B cell (primary cell): Measurements from ENCODE around the gene DNHD1. TPM values are rescaled to one million over a fixed set of nuclear protein-coding genes. Genes with fewer than 3 reads are reported as not detected.

Experiments used
- ATAC-seq: fragments of 200-7000 bp; cut with Tn5 transposase; one replicate; pipeline ENCODE4 v1.10.0; 2021; ENCODE audit warnings: low read depth, mild to moderate bottlenecking, moderate number of reproducible peaks, moderate library complexity
- CTCF ChIA-PET: fragments of 350-600 bp; sonication (Branson Sonifier 250); formaldehyde crosslinking; loops from one replicate; lab custom pipeline; 2021; ENCODE audit warnings: antibody characterized with exemption, inconsistent platforms; lab: Charles Lee
- POLR2A ChIA-PET: fragments of 350-600 bp; sonication (Branson Sonifier 250); formaldehyde crosslinking; loops from one replicate; lab custom pipeline; 2021; ENCODE audit warnings: antibody characterized with exemption; lab: Charles Lee
- DNase-seq: peaks from one replicate; pipeline ENCODE4 v3.0.0; 2013
- H2AFZ ChIP-seq: 2 replicates; pipeline ENCODE4 v1.6.1; 2012; ENCODE audit warnings: mild to moderate bottlenecking, low read depth, low read length; ENCODE audit not compliant: insufficient read depth, poor library complexity, severe bottlenecking
- H3K27ac ChIP-seq, 2 donors: 1 replicate in 1 of 2; 2 replicates in 1 of 2; pipeline ENCODE4 v1.5.1; 2012 to 2013; ENCODE audit warnings: low read length in 2 of 2, mild to moderate bottlenecking in 2 of 2, moderate library complexity in 1 of 2
- H3K27me3 ChIP-seq, 4 experiments: fragments of 200-600 bp in 1 of 4; sonication (generic) in 1 of 4; replicated peaks in 1 of 4; 1 replicate in 2 of 4; 2 replicates in 2 of 4; pipeline versions ENCODE4 v1.6.1 to v1.7.0; 2013 to 2016; ENCODE audit warnings: low read length in 3 of 4, mild to moderate bottlenecking in 2 of 4, mixed read lengths in 1 of 4, moderate library complexity in 1 of 4; ENCODE audit not compliant: insufficient read depth in 4 of 4, control insufficient read depth in 3 of 4; ENCODE audit errors: control extremely low read depth in 1 of 4
- H3K36me3 ChIP-seq, 2 experiments: replicated peaks in 1 of 2; 1 replicate in 1 of 2; 2 replicates in 1 of 2; pipeline versions ENCODE4 v1.6.1 to v1.7.1; 2013; ENCODE audit warnings: low read length in 1 of 2; ENCODE audit not compliant: insufficient read depth in 2 of 2, control insufficient read depth in 1 of 2; ENCODE audit errors: control extremely low read depth in 1 of 2, extremely low read depth in 1 of 2
- H3K4me1 ChIP-seq, 2 donors: fragments of 200-600 bp in 1 of 2; sonication (generic) in 1 of 2; 1 replicate in 1 of 2; 2 replicates in 1 of 2; pipeline versions ENCODE4 v1.5.1 to v1.6.1; 2013 to 2017; ENCODE audit warnings: low read length in 2 of 2; ENCODE audit not compliant: control insufficient read depth in 2 of 2, insufficient read depth in 2 of 2
- H3K4me2 ChIP-seq: replicated peaks from 2 replicates; pipeline ENCODE3; 2012; ENCODE audit warnings: mild to moderate bottlenecking, low read depth, low read length; ENCODE audit not compliant: poor library complexity, severe bottlenecking
- H3K4me3 ChIP-seq, 5 experiments: fragments of 200-600 bp in 1 of 5; sonication (generic) in 1 of 5; 1 replicate in 3 of 5; 2 replicates in 2 of 5; pipeline versions ENCODE4 v1.5.1 to v1.7.0; 2011 to 2016; ENCODE audit warnings: low read length in 4 of 5, mild to moderate bottlenecking in 4 of 5, low read depth in 2 of 5, control low read depth in 1 of 5, moderate library complexity in 1 of 5; ENCODE audit not compliant: insufficient read depth in 1 of 5; ENCODE audit errors: control extremely low read depth in 1 of 5, extremely low read depth in 1 of 5
- H3K79me2 ChIP-seq: fragments of 200-600 bp; sonication (generic); one replicate; pipeline ENCODE4 v1.6.0; 2016; ENCODE audit warnings: low read length; ENCODE audit not compliant: control insufficient read depth, insufficient read depth
- H3K9ac ChIP-seq: fragments of 200-600 bp; sonication (generic); 2 replicates; pipeline ENCODE4 v1.6.1; 2017; ENCODE audit warnings: mild to moderate bottlenecking, low read length, moderate library complexity
- H3K9me3 ChIP-seq, 3 donors: one replicate each; pipeline versions ENCODE4 v1.6.1 to v1.7.1; 2013; ENCODE audit warnings: low read length in 2 of 3; ENCODE audit not compliant: control insufficient read depth in 2 of 3, insufficient read depth in 1 of 3; ENCODE audit errors: control extremely low read depth in 1 of 3
- H4K20me1 ChIP-seq: 2 replicates; pipeline ENCODE4 v1.6.0; 2012; ENCODE audit warnings: mild to moderate bottlenecking, low read length; ENCODE audit not compliant: insufficient read depth, control insufficient read depth, poor library complexity, severe bottlenecking
- H3K27ac Mint-ChIP-seq: one replicate; pipeline ENCODE4 v1.8.0; 2021; ENCODE audit warnings: mixed read lengths
- H3K27me3 Mint-ChIP-seq: one replicate; pipeline ENCODE4 v1.8.0; 2021; ENCODE audit warnings: mixed read lengths
- H3K4me1 Mint-ChIP-seq: one replicate; pipeline ENCODE4 v1.8.0; 2021; ENCODE audit warnings: mixed read lengths
- H3K4me3 Mint-ChIP-seq: one replicate; pipeline ENCODE4 v1.8.0; 2021; ENCODE audit warnings: mixed read lengths
- H3K9me3 Mint-ChIP-seq: one replicate; pipeline ENCODE4 v1.8.0; 2022; ENCODE audit warnings: mixed read lengths; ENCODE audit not compliant: insufficient read depth
- CTCF ChIP-seq: fragments of 200-600 bp; IDR thresholded peaks from one replicate; pipeline ENCODE4 v1.8.0; 2022; ENCODE audit warnings: antibody characterized with exemption, mild to moderate bottlenecking
- EZH2 ChIP-seq: IDR thresholded peaks from 2 replicates; pipeline ENCODE4 v1.6.1; 2012; ENCODE audit warnings: borderline replicate concordance, low read depth, mild to moderate bottlenecking, moderate library complexity, low read length; ENCODE audit not compliant: insufficient read depth, poor library complexity, severe bottlenecking
- WGBS: methylation state at CpG from one replicate; pipeline ENCODE4 v1.1.5; 2013; ENCODE audit warnings: missing lambda C conversion rate; ENCODE audit not compliant: insufficient coverage; 5-methylcytosine and 5-hydroxymethylcytosine counted together
- intact Hi-C: fragments of 100-400 bp; cut with micrococcal nuclease; formaldehyde crosslinking; loops from one replicate; pipeline ENCODE4 v1.10.0; 2022
- polyA plus RNA-seq: library from polyadenylated mRNA; depleted of rRNA; stranded (reverse); fragments of >200 nt; gene quantifications from 2 replicates; pipeline ENCODE4 v1.2.3, GENCODE V29; 2012
- total RNA-seq, 2 donors: library from RNA; stranded (reverse); fragments of 120-200 nt in 1 of 2; gene quantifications; 1 replicate in 1 of 2; 2 replicates in 1 of 2; pipeline versions ENCODE4 v1.2.3 to v1.2.4, GENCODE V29; 2013 to 2022

DNHD1 gene
- total and polyA plus RNA-seq, 2 donors (not counting 1 experiment from before 2014, with no cell fraction given): 53.9 to 58.2 TPM

- ATAC-seq (no peak), DNase-seq (no peak)
- Histone ChIP-seq H4K20me1 (peaks cover 38% of the 10 kb centered on the region), H3K27ac (no peak overlapping the region), H3K9ac (no peak overlapping the region), H3K4me2 (no peak overlapping the region), H3K4me1 (peaks cover 14 to 15% of the 10 kb centered on the region in 2 donors), H2AFZ (no peak overlapping the region), H3K36me3 (peaks cover 0 to 59% of the 10 kb centered on the region in 2 experiments), H3K9me3 (no peaks in the 10 kb centered on the region), H3K4me3 (no peak overlapping the region), H3K27me3 (no peaks in the 10 kb centered on the region), H3K79me2 (peaks cover 57% of the 10 kb centered on the region)
- ChIA-PET POLR2A (no interaction called here), CTCF (interaction anchor here (1.0 to 1.1 kb wide), 2 partner anchors 8 to 89 kb away, joined by 3 read pairs; no protein-coding TSS in a partner anchor)
- H3K27me3 Mint-ChIP-seq: no peaks in the 10 kb centered on the region
- TF ChIP-seq CTCF: no peak
- no peak for TF ChIP-seq EZH2
- 100% methylated on average over 3 of the region's 3 CpGs for WGBS
- H3K4me3 Mint-ChIP-seq: no peak overlapping the region
- H3K27ac Mint-ChIP-seq: no peak overlapping the region
- no peaks in the 10 kb centered on the region for H3K9me3 Mint-ChIP-seq
- H3K4me1 Mint-ChIP-seq: peaks cover 27% of the 10 kb centered on the region
- intact Hi-C loops: no loop called here
Observed at GRCh38 chr11:6598555-6598954, 101.5 kb downstream of the DNHD1 start.

DNA sequence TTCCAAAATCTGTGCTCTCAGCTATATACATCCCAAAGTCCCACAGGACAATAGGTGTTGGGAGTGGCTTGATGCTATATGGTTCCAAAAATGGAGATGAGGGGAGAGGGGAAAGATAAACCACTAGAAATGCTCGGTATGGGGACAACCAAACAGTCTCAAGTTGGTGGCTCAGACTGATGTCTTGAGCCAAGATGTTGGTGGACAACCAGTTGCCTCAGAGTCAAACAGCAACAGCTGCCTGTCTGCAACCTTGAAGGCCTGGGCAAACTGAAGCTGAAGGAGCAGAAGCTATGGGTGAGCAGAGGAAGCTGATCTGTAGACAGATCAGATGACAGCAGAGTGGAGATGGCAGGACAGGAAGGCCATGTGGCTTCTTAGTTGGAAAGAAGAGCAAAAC is 102.4 kb downstream of the DNHD1 start:
- WGBS: 90% methylated on average over 1 of the region's 1 CpG
- H3K9me3 ChIP-seq: no peaks in the 10 kb centered on the region
- no peak overlapping the region for H2AFZ ChIP-seq
- peaks cover 16 to 19% of the 10 kb centered on the region in 2 donors for H3K4me1 ChIP-seq
- ChIA-PET POLR2A (no interaction called here), CTCF (interaction anchor here (1.0 to 1.1 kb wide), 2 partner anchors 9 to 90 kb away, joined by 3 read pairs; no protein-coding TSS in a partner anchor)
- no peak overlapping the region for H3K27ac ChIP-seq
- H3K27me3 Mint-ChIP-seq: no peaks in the 10 kb centered on the region
- H3K4me3 Mint-ChIP-seq: no peak overlapping the region
- TF ChIP-seq EZH2 (no peak), CTCF (no peak)
- ATAC-seq (no peak), DNase-seq (no peak)
- peaks cover 62% of the 10 kb centered on the region for H3K79me2 ChIP-seq
- peaks cover 0 to 53% of the 10 kb centered on the region in 2 experiments for H3K36me3 ChIP-seq
- intact Hi-C loops: no loop called here
- H3K9me3 Mint-ChIP-seq: no peaks in the 10 kb centered on the region
- H3K27me3 ChIP-seq: no peaks in the 10 kb centered on the region
- H4K20me1 ChIP-seq: peaks cover 38% of the 10 kb centered on the region
- H3K27ac Mint-ChIP-seq: no peak overlapping the region
- no peak overlapping the region for H3K4me3 ChIP-seq
- H3K4me2 ChIP-seq: no peak overlapping the region
- no peak overlapping the region for H3K9ac ChIP-seq
- H3K4me1 Mint-ChIP-seq: peaks cover 25% of the 10 kb centered on the region
